Ascending aorta (tissue), 2 donors: ENCODE data around the gene LIMK1. TPM values are rescaled to one million over a fixed set of nuclear protein-coding genes. Genes with fewer than 3 reads are reported as not detected.

Source experiments
- DNase-seq, 2 donors: peaks; one replicate each; pipeline ENCODE4 v3.0.0-alpha.2; 2019; ENCODE audit warnings: low spot score in 2 of 2
- H3K27ac ChIP-seq, 2 donors: fragments of 200-600 bp; sonication (generic); one replicate each; pipeline ENCODE4 v1.5.1; 2016 to 2017; ENCODE audit warnings: mild to moderate bottlenecking in 1 of 2
- H3K27me3 ChIP-seq: fragments of 200-600 bp; sonication (generic); one replicate; pipeline ENCODE4 v1.5.1; 2017
- H3K36me3 ChIP-seq, 2 donors: fragments of 200-600 bp; sonication (generic); one replicate each; pipeline ENCODE4 v1.5.1; 2016
- H3K4me1 ChIP-seq, 2 donors: fragments of 200-600 bp; sonication (generic); one replicate each; pipeline ENCODE4 v1.5.1; 2016 to 2017; ENCODE audit warnings: mild to moderate bottlenecking in 1 of 2
- H3K4me3 ChIP-seq, 2 donors: fragments of 200-600 bp; sonication (generic); one replicate each; pipeline ENCODE4 v1.5.1; 2016 to 2017; ENCODE audit warnings: mild to moderate bottlenecking in 1 of 2
- H3K9me3 ChIP-seq, 2 donors: fragments of 200-600 bp; sonication (generic); one replicate each; pipeline ENCODE4 v1.5.1; 2016
- intact Hi-C: fragments of 100-400 bp; cut with DNase I; formaldehyde crosslinking; loops from one replicate; pipeline ENCODE4 v1.15.1; 2023
- total RNA-seq: library from RNA; depleted of rRNA; stranded (reverse); fragments of >200 nt; gene quantifications from one replicate; pipeline ENCODE4 v1.1.0, GENCODE V29; 2016
- TF ChIP-seq, protein P1 (sequence below), 3 experiments: fragments of 200-600 bp in 2 of 3; fragments of 450-650 bp in 1 of 3; sonication (generic) in 2 of 3; IDR thresholded peaks; one replicate each; pipeline ENCODE4 v1.5.1; 2016 to 2019; ENCODE audit warnings: antibody characterized with exemption in 3 of 3, mild to moderate bottlenecking in 1 of 3, moderate library complexity in 1 of 3

Gene LIMK1
- total RNA-seq, 1 donor from 2014 or later = 30.0 TPM

DNA sequence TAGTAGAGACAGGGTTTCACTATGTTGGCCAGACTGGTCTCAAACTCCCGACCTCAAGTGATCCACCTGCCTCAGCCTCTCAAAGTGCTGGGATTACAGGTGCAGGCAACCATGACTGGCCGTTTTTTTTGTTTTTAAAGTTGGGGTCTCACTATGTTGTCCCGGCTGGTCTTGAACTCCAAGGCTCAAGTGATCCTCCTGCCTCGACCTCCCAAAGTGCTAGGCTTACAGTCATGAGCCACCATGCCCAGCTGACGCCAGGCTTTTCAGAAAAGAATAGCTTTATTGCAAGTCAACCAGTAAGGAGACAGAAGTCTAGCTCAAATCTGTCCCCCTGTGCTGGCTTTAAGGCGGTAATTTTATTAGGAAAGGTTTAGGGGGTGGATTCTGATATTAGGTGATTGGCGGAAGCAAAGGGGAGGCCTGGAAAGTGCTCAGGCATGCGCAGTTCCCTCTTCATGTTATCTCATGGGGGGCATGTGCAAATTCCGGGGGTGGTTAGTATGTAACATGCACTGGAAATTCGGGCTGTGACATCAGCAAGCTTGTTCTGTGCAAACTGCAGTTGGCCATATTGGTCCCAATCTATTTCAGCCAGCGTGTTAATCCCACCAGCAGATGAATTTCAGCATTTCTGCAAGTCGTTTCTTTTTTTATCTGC lies 42.7 kb downstream of the LIMK1 start:
- H3K4me3 ChIP-seq = no peak overlapping the region
- H3K27ac ChIP-seq = no peak overlapping the region
- H3K4me1 ChIP-seq = no peaks in the 10 kb centered on the region
- DNase-seq = no peak
- TF ChIP-seq, protein P1, sequence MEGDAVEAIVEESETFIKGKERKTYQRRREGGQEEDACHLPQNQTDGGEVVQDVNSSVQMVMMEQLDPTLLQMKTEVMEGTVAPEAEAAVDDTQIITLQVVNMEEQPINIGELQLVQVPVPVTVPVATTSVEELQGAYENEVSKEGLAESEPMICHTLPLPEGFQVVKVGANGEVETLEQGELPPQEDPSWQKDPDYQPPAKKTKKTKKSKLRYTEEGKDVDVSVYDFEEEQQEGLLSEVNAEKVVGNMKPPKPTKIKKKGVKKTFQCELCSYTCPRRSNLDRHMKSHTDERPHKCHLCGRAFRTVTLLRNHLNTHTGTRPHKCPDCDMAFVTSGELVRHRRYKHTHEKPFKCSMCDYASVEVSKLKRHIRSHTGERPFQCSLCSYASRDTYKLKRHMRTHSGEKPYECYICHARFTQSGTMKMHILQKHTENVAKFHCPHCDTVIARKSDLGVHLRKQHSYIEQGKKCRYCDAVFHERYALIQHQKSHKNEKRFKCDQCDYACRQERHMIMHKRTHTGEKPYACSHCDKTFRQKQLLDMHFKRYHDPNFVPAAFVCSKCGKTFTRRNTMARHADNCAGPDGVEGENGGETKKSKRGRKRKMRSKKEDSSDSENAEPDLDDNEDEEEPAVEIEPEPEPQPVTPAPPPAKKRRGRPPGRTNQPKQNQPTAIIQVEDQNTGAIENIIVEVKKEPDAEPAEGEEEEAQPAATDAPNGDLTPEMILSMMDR (IDR thresholded peaks at IDR 0.05) = no peak
- no peaks in the 10 kb centered on the region for H3K27me3 ChIP-seq
- intact Hi-C loops = no loop called here
- peaks cover 3 to 6% of the 10 kb centered on the region in 2 donors for H3K36me3 ChIP-seq
- H3K9me3 ChIP-seq = no peaks in the 10 kb centered on the region

DNA sequence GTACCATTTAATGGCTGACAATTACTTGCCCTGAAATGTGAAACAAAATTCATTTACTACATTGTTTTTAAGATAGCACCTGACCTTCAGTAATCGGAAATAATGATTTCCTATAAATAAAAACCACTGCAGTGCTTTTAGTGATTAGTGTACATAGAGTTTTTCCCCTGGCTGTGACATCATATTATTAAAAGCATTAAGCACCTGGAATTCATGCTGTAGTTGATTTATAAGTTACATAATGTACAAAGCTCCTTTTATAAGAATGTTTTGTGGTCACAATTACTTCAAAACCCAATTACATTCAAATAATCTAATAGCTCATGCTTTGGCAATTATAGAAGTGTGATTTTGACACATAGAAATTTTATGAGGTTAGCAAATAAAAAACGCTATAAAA lies 46.3 kb downstream of the LIMK1 start:
- TF ChIP-seq, protein P1 (IDR thresholded peaks at IDR 0.05) = no peak
- Histone ChIP-seq H3K27ac (no peak overlapping the region), H3K4me1 (no peaks in the 10 kb centered on the region), H3K27me3 (no peaks in the 10 kb centered on the region), H3K36me3 (no peaks in the 10 kb centered on the region), H3K4me3 (no peak overlapping the region), H3K9me3 (no peaks in the 10 kb centered on the region)
- intact Hi-C loops = no loop called here
- DNase-seq = no peak

DNA sequence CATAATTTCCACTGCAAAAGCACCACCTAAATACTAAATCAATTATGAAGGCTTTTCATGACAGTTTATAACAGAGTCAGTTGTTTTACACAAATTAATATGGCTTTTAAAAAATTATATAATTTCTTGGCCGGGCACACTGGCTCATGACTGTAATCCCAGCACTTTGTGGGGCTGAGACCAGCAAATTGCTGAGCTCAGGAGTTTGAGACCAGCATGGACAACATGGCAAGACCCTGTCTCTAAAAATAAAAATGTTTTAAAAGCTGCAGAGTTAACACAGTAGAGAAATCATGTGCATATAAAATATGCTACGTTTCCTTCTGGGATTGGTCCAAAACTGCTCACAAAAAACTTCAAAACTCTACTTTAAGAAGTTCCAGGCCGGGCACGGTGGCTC lies 46.9 kb downstream of the LIMK1 start:
- H3K27me3 ChIP-seq = no peaks in the 10 kb centered on the region

DNA sequence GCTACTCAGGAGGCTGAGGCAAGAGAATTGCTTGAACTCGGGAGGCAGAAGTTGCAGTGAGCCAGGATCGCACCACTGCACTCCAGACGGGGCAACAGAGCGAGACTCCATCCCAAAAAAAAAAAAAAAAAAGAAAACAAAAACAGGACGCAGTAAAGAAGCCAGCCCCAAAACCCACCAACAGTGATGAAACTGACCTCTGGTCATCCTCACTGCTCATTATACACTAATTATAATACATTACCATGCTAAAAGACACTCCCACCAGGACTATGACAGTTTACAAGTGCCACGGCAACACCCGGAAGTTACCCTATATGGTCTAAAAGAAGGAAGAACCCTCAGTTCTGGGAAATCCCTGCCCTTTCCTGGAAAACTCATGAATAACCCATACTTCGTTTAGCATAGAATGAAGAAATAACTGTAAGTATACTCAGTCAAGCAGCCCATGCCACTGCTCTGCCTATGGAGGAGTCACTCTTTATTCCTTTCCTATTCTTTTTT lies 50.6 kb downstream of the LIMK1 start:
- intact Hi-C loops = no loop called here
- TF ChIP-seq, protein P1 (IDR thresholded peaks at IDR 0.05) = no peak
- Histone ChIP-seq H3K9me3 (no peaks in the 10 kb centered on the region), H3K27ac (no peak overlapping the region), H3K27me3 (no peaks in the 10 kb centered on the region), H3K4me3 (no peak overlapping the region), H3K4me1 (no peaks in the 10 kb centered on the region), H3K36me3 (no peaks in the 10 kb centered on the region)
- DNase-seq = no peak

More for the DNA sequence above, 46.9 kb downstream of the LIMK1 start:
- H3K9me3 ChIP-seq = no peaks in the 10 kb centered on the region
- no peak overlapping the region for H3K4me3 ChIP-seq
- H3K27ac ChIP-seq = no peak overlapping the region
- no peaks in the 10 kb centered on the region for H3K36me3 ChIP-seq
- TF ChIP-seq, protein P1 (IDR thresholded peaks at IDR 0.05) = no peak
- H3K4me1 ChIP-seq = no peaks in the 10 kb centered on the region
- DNase-seq = no peak
- intact Hi-C loops = no loop called here

DNA sequence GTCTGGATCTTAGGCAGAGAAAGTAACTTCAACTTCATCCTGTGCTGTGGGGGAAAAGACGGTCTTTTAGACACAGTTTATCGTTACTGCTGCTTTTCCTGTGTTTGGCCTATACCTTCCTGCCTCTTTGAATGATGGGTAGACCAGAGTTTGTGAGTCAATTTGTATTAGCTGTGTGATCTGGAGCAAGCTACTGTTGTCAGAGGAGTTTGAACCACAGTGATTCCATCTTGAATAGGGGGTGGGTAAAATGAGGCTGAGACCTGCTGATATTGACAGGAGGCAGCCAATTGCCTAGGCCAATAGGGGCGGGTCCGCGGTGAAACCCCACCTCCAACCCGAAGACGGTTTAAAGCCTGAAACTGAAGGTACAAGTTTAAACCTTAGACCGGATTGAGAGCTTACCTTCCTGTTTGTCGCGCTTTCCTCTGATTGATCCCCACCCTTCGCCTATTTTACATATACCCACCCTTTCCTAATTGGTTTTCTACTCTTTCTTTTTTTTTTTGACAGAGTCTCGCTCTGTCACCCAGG lies 54.8 kb downstream of the LIMK1 start:
- H3K4me1 ChIP-seq = no peaks in the 10 kb centered on the region
- TF ChIP-seq, protein P1 (IDR thresholded peaks at IDR 0.05) = no peak
- H3K27ac ChIP-seq = no peak overlapping the region
- intact Hi-C loops = no loop called here
- H3K27me3 ChIP-seq = no peaks in the 10 kb centered on the region
- no peaks in the 10 kb centered on the region for H3K36me3 ChIP-seq
- H3K9me3 ChIP-seq = no peaks in the 10 kb centered on the region
- no peak overlapping the region for H3K4me3 ChIP-seq
- DNase-seq = no peak
